IgD-negative memory B cell (primary cell): ENCODE measurements around the gene COQ9. TPM values are rescaled to one million over a fixed set of nuclear protein-coding genes. Genes with fewer than 3 reads are reported as not detected.

Experiments
- H3K27ac Mint-ChIP-seq, 3 donors: one replicate each; pipeline ENCODE4 v1.8.0; 2020 to 2022; ENCODE audit warnings: mild to moderate bottlenecking in 3 of 3, mixed read lengths in 3 of 3, moderate library complexity in 1 of 3
- H3K27me3 Mint-ChIP-seq: one replicate; pipeline ENCODE4 v1.8.0; 2021; ENCODE audit warnings: mixed read lengths
- H3K36me3 Mint-ChIP-seq: one replicate; pipeline ENCODE4 v1.8.0; 2020; ENCODE audit warnings: mild to moderate bottlenecking, mixed read lengths
- H3K4me1 Mint-ChIP-seq, 3 donors: one replicate each; pipeline ENCODE4 v1.8.0; 2020 to 2022; ENCODE audit warnings: mixed read lengths in 3 of 3, mild to moderate bottlenecking in 1 of 3
- H3K4me3 Mint-ChIP-seq, 4 donors: one replicate each; pipeline ENCODE4 v1.8.0; 2020 to 2022; ENCODE audit warnings: mild to moderate bottlenecking in 4 of 4, mixed read lengths in 4 of 4, moderate library complexity in 3 of 4
- H3K9me3 Mint-ChIP-seq, 3 donors: one replicate each; pipeline ENCODE4 v1.8.0; 2020 to 2021; ENCODE audit warnings: mixed read lengths in 3 of 3, mild to moderate bottlenecking in 1 of 3
- polyA plus RNA-seq: library from polyadenylated mRNA; unstranded; fragments of 300-500 nt; fragmentation: Illumina TruSeq; gene quantifications from one replicate; pipeline ENCODE4 v1.2.3, GENCODE V29; 2021

Gene COQ9
- polyA plus RNA-seq, 1 donor from 2014 or later: 25.6 TPM

- H3K27me3 Mint-ChIP-seq: no peaks in the 10 kb centered on the region
- no peaks in the 10 kb centered on the region for H3K9me3 Mint-ChIP-seq
- H3K36me3 Mint-ChIP-seq: no peaks in the 10 kb centered on the region
- peaks cover 2 to 12% (median 3%) of the 10 kb centered on the region in 3 donors for H3K4me1 Mint-ChIP-seq
- no peak overlapping the region for H3K27ac Mint-ChIP-seq
- H3K4me3 Mint-ChIP-seq: no peak overlapping the region
These were observed 25.4 kb downstream of the COQ9 start for GRCh38 chr16:57472665-57473060.

GRCh38 chr16:57473176-57473840 is 26.0 kb downstream of the COQ9 start:
- Mint-ChIP-seq H3K36me3 (no peaks in the 10 kb centered on the region), H3K4me3 (no peak overlapping the region), H3K4me1 (peaks cover 2 to 12% (median 3%) of the 10 kb centered on the region in 3 donors), H3K27me3 (no peaks in the 10 kb centered on the region), H3K9me3 (no peaks in the 10 kb centered on the region), H3K27ac (no peak overlapping the region)

GRCh38 chr16:57473906-57474305 is 26.6 kb downstream of the COQ9 start:
- Mint-ChIP-seq H3K27ac (no peak overlapping the region), H3K9me3 (no peaks in the 10 kb centered on the region), H3K4me1 (peaks cover 6 to 17% (median 8%) of the 10 kb centered on the region in 3 donors), H3K27me3 (peaks cover 3% of the 10 kb centered on the region), H3K4me3 (no peak overlapping the region), H3K36me3 (no peaks in the 10 kb centered on the region)

- Mint-ChIP-seq H3K4me1 (peaks cover 8 to 20% (median 13%) of the 10 kb centered on the region in 3 donors), H3K4me3 (no peak overlapping the region), H3K36me3 (no peaks in the 10 kb centered on the region), H3K9me3 (no peaks in the 10 kb centered on the region), H3K27ac (peak overlapping the region in 1 of 3 donors; percentile 55), H3K27me3 (peaks cover 10% of the 10 kb centered on the region)
These were observed 27.7 kb downstream of the COQ9 start for GRCh38 chr16:57474671-57475661.

GRCh38 chr16:57475711-57476339 is 28.5 kb downstream of the COQ9 start:
- H3K36me3 Mint-ChIP-seq: no peaks in the 10 kb centered on the region
- peaks cover 12% of the 10 kb centered on the region for H3K27me3 Mint-ChIP-seq
- peak overlapping the region in 2 of 4 donors; percentile 32 to 39 for H3K4me3 Mint-ChIP-seq

GRCh38 chr16:57476546-57477410 is 29.5 kb downstream of the COQ9 start:
- no peak overlapping the region for H3K27ac Mint-ChIP-seq
- no peaks in the 10 kb centered on the region for H3K36me3 Mint-ChIP-seq
- H3K4me1 Mint-ChIP-seq: peaks cover 8 to 24% (median 13%) of the 10 kb centered on the region in 3 donors
- peak overlapping the region in 1 of 4 donors; percentile 63 for H3K4me3 Mint-ChIP-seq
- H3K27me3 Mint-ChIP-seq: peaks cover 14% of the 10 kb centered on the region
- H3K9me3 Mint-ChIP-seq: no peaks in the 10 kb centered on the region

More at GRCh38 chr16:57475711-57476339, 28.5 kb downstream of the COQ9 start:
- H3K4me1 Mint-ChIP-seq: peaks cover 8 to 24% (median 13%) of the 10 kb centered on the region in 3 donors
- no peaks in the 10 kb centered on the region for H3K9me3 Mint-ChIP-seq
- no peak overlapping the region for H3K27ac Mint-ChIP-seq

GRCh38 chr16:57477531-57478202 is 30.4 kb downstream of the COQ9 start:
- H3K9me3 Mint-ChIP-seq: no peaks in the 10 kb centered on the region
- no peaks in the 10 kb centered on the region for H3K36me3 Mint-ChIP-seq
- H3K27ac Mint-ChIP-seq: no peak overlapping the region
- H3K4me1 Mint-ChIP-seq: peaks cover 8 to 23% (median 13%) of the 10 kb centered on the region in 3 donors
- H3K27me3 Mint-ChIP-seq: peaks cover 14% of the 10 kb centered on the region
- no peak overlapping the region for H3K4me3 Mint-ChIP-seq

- Mint-ChIP-seq H3K36me3 (no peaks in the 10 kb centered on the region), H3K4me1 (peaks cover 8 to 20% (median 13%) of the 10 kb centered on the region in 3 donors), H3K9me3 (no peaks in the 10 kb centered on the region), H3K4me3 (peak overlapping the region in 3 of 4 donors; percentile 4 to 80 (median 80)), H3K27me3 (peaks cover 16% of the 10 kb centered on the region), H3K27ac (no peak overlapping the region)
These were observed 31.3 kb downstream of the COQ9 start for GRCh38 chr16:57478396-57479204.

GRCh38 chr16:57479205-57479975 is 32.1 kb downstream of the COQ9 start:
- Mint-ChIP-seq H3K36me3 (no peaks in the 10 kb centered on the region), H3K27ac (no peak overlapping the region), H3K4me1 (peaks cover 8 to 20% (median 13%) of the 10 kb centered on the region in 3 donors), H3K4me3 (peak overlapping the region in 1 of 4 donors; percentile 72), H3K9me3 (no peaks in the 10 kb centered on the region), H3K27me3 (peaks cover 16% of the 10 kb centered on the region)

GRCh38 chr16:57479976-57480753 is 32.9 kb downstream of the COQ9 start:
- Mint-ChIP-seq H3K27ac (no peak overlapping the region), H3K9me3 (no peaks in the 10 kb centered on the region), H3K4me3 (peak overlapping the region in 1 of 4 donors; percentile 54)

GRCh38 chr16:57480754-57481230 is 33.5 kb downstream of the COQ9 start:
- Mint-ChIP-seq H3K4me3 (peak overlapping the region in 1 of 4 donors; percentile 54), H3K27ac (no peak overlapping the region), H3K9me3 (no peaks in the 10 kb centered on the region), H3K36me3 (no peaks in the 10 kb centered on the region), H3K27me3 (peaks cover 25% of the 10 kb centered on the region), H3K4me1 (peaks cover 8 to 18% (median 13%) of the 10 kb centered on the region in 3 donors)

More at GRCh38 chr16:57479976-57480753, 32.9 kb downstream of the COQ9 start:
- H3K4me1 Mint-ChIP-seq: peaks cover 8 to 18% (median 13%) of the 10 kb centered on the region in 3 donors
- H3K36me3 Mint-ChIP-seq: no peaks in the 10 kb centered on the region
- peaks cover 20% of the 10 kb centered on the region for H3K27me3 Mint-ChIP-seq

- H3K4me3 Mint-ChIP-seq: no peak overlapping the region
- no peak overlapping the region for H3K27ac Mint-ChIP-seq
- no peaks in the 10 kb centered on the region for H3K36me3 Mint-ChIP-seq
- peaks cover 6 to 14% (median 10%) of the 10 kb centered on the region in 3 donors for H3K4me1 Mint-ChIP-seq
- no peaks in the 10 kb centered on the region for H3K9me3 Mint-ChIP-seq
- H3K27me3 Mint-ChIP-seq: peaks cover 25% of the 10 kb centered on the region
These were observed 34.1 kb downstream of the COQ9 start for GRCh38 chr16:57481421-57481820.
